K562 (cell line): Measurements from ENCODE around the gene SLC16A2. TPM values are rescaled to one million over a fixed set of nuclear protein-coding genes. Genes with fewer than 3 reads are reported as not detected.

Source experiments
- CBFB ChIP-seq: sonication (generic); formaldehyde crosslinking; IDR thresholded peaks from 2 replicates; pipeline ENCODE4 v1.4.0; 2020; ENCODE audit warnings: mild to moderate bottlenecking, missing genetic modification reagents
- DNMT1 ChIP-seq: fragments of 450-650 bp; IDR thresholded peaks from 2 replicates; pipeline ENCODE4 v1.6.1; 2016; ENCODE audit warnings: antibody characterized with exemption, mild to moderate bottlenecking
- HNRNPLL ChIP-seq: fragments of 200-400 bp; formaldehyde crosslinking; IDR thresholded peaks from 2 replicates; pipeline ENCODE4 v1.6.1; 2017; ENCODE audit warnings: low read length, low read depth, mild to moderate bottlenecking; ENCODE audit not compliant: poor library complexity, severe bottlenecking
- JUN ChIP-seq, 2 experiments: sonication (generic) in 1 of 2; formaldehyde crosslinking in 1 of 2; IDR thresholded peaks; 2 replicates each; pipeline versions ENCODE4 v1.6.1 to v1.8.0; 2012 to 2022; ENCODE audit warnings: borderline replicate concordance in 2 of 2, mild to moderate bottlenecking in 2 of 2, improper control_type of control experiment in 1 of 2, low read depth in 1 of 2, low read length in 1 of 2, missing genetic modification reagents in 1 of 2
- SREBF2 ChIP-seq: sonication (generic); formaldehyde crosslinking; IDR thresholded peaks from 2 replicates; pipeline ENCODE4 v1.4.0; 2020; ENCODE audit warnings: mild to moderate bottlenecking, missing genetic modification reagents
- XRCC5 ChIP-seq: fragments of 200-400 bp; formaldehyde crosslinking; IDR thresholded peaks from 2 replicates; pipeline ENCODE4 v1.6.1; 2017; ENCODE audit warnings: low read depth, mild to moderate bottlenecking, low read length
- polyA plus RNA-seq, 8 experiments: library from polyadenylated mRNA; depleted of rRNA in 4 of 8; stranded (reverse) in 5 of 8; unstranded in 3 of 8; fragments of >200 nt; fragmentation: Nextera tagmentation in 2 of 8; fragmentation: Illumina TruSeq in 1 of 8; extraction: Ambion mirVana in 2 of 8; extraction: Trizol in 1 of 8; gene quantifications; 2 replicates each; pipeline versions ENCODE4 v1.2.1 to v1.2.3, GENCODE V29; 2011 to 2014; ENCODE audit warnings: inconsistent platforms in 1 of 8, missing spikeins in 1 of 8
- total RNA-seq, 7 experiments: library from RNA; depleted of rRNA in 6 of 7; stranded (reverse); fragments of >200 nt in 6 of 7; fragmentation: Illumina TruSeq in 2 of 7; extraction: Trizol in 2 of 7; gene quantifications; 2 replicates each; pipeline versions ENCODE4 v1.2.1 to v1.2.3, GENCODE V29; 2011 to 2021; ENCODE audit warnings: low replicate concordance in 1 of 7
- TF ChIP-seq, protein P1 (sequence below), 2 experiments: fragments of 450-650 bp; formaldehyde crosslinking in 1 of 2; IDR thresholded peaks; 2 replicates each; pipeline versions ENCODE4 v1.4.0 to v1.6.1; 2014 to 2020; ENCODE audit warnings: mild to moderate bottlenecking in 2 of 2, borderline replicate concordance in 1 of 2, low read depth in 1 of 2
- TF ChIP-seq, protein P2 (sequence below): sonication (generic); formaldehyde crosslinking; IDR thresholded peaks from 2 replicates; pipeline ENCODE4 v1.8.0; 2023; ENCODE audit warnings: missing genetic modification reagents, mild to moderate bottlenecking, borderline replicate concordance

The SLC16A2 gene
- total and polyA plus RNA-seq, 9 of the 15 experiments (the other 6 are each of a cell fraction or from before 2014, with no cell fraction given): 0.07 TPM; not detected in 8

DNA sequence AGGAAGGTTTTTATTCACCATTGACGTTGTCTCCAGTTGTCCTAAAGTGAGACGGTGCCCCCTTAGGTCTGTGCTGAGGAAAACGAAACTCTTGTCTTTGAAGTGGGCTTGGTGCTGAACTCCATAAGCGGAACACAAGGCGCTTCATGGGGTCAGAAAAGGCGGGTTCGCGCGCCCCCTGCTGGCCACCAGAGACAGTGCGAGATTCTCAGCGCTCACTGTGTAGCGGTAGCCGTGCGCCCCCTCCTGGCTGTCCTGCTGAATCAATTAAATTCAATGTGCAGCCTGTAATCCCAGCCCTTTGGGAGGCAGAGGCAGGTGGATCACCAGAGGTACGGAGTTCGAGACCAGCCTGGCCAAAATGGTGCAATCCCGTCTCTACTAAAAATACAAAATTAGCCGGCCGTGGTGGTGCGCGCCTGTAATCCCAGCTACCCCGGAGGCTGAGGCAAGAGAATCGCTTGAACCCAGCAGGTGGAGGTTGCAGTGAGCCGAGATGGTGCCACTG is 129.1 kb downstream of the SLC16A2 start (continued):
- TF ChIP-seq, protein P1, sequence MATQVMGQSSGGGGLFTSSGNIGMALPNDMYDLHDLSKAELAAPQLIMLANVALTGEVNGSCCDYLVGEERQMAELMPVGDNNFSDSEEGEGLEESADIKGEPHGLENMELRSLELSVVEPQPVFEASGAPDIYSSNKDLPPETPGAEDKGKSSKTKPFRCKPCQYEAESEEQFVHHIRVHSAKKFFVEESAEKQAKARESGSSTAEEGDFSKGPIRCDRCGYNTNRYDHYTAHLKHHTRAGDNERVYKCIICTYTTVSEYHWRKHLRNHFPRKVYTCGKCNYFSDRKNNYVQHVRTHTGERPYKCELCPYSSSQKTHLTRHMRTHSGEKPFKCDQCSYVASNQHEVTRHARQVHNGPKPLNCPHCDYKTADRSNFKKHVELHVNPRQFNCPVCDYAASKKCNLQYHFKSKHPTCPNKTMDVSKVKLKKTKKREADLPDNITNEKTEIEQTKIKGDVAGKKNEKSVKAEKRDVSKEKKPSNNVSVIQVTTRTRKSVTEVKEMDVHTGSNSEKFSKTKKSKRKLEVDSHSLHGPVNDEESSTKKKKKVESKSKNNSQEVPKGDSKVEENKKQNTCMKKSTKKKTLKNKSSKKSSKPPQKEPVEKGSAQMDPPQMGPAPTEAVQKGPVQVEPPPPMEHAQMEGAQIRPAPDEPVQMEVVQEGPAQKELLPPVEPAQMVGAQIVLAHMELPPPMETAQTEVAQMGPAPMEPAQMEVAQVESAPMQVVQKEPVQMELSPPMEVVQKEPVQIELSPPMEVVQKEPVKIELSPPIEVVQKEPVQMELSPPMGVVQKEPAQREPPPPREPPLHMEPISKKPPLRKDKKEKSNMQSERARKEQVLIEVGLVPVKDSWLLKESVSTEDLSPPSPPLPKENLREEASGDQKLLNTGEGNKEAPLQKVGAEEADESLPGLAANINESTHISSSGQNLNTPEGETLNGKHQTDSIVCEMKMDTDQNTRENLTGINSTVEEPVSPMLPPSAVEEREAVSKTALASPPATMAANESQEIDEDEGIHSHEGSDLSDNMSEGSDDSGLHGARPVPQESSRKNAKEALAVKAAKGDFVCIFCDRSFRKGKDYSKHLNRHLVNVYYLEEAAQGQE (IDR thresholded peaks at IDR 0.05; ENCODE audit: borderline replicate concordance): peak; percentile 71; the same call in 1 of the 2 replicates
- TF ChIP-seq, protein P1 (CRISPR knock-in tag; IDR thresholded peaks at IDR 0.05; ENCODE audit: low read depth): no peak
- TF ChIP-seq DNMT1 (no peak), JUN (IDR thresholded peaks at IDR 0.05; ENCODE audit: borderline replicate concordance, low read depth, low read length) (no peak), JUN (CRISPR knock-in tag; IDR thresholded peaks at IDR 0.05; ENCODE audit: borderline replicate concordance) (no peak), SREBF2 (CRISPR knock-in tag) (no peak), CBFB (CRISPR knock-in tag) (no peak), HNRNPLL (no peak), XRCC5 (0 out of 2 replicates have a peak, but pooled peaks have one; percentile 67)
- TF ChIP-seq, protein P2, sequence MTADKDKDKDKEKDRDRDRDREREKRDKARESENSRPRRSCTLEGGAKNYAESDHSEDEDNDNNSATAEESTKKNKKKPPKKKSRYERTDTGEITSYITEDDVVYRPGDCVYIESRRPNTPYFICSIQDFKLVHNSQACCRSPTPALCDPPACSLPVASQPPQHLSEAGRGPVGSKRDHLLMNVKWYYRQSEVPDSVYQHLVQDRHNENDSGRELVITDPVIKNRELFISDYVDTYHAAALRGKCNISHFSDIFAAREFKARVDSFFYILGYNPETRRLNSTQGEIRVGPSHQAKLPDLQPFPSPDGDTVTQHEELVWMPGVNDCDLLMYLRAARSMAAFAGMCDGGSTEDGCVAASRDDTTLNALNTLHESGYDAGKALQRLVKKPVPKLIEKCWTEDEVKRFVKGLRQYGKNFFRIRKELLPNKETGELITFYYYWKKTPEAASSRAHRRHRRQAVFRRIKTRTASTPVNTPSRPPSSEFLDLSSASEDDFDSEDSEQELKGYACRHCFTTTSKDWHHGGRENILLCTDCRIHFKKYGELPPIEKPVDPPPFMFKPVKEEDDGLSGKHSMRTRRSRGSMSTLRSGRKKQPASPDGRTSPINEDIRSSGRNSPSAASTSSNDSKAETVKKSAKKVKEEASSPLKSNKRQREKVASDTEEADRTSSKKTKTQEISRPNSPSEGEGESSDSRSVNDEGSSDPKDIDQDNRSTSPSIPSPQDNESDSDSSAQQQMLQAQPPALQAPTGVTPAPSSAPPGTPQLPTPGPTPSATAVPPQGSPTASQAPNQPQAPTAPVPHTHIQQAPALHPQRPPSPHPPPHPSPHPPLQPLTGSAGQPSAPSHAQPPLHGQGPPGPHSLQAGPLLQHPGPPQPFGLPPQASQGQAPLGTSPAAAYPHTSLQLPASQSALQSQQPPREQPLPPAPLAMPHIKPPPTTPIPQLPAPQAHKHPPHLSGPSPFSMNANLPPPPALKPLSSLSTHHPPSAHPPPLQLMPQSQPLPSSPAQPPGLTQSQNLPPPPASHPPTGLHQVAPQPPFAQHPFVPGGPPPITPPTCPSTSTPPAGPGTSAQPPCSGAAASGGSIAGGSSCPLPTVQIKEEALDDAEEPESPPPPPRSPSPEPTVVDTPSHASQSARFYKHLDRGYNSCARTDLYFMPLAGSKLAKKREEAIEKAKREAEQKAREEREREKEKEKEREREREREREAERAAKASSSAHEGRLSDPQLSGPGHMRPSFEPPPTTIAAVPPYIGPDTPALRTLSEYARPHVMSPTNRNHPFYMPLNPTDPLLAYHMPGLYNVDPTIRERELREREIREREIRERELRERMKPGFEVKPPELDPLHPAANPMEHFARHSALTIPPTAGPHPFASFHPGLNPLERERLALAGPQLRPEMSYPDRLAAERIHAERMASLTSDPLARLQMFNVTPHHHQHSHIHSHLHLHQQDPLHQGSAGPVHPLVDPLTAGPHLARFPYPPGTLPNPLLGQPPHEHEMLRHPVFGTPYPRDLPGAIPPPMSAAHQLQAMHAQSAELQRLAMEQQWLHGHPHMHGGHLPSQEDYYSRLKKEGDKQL (CRISPR knock-in tag): no peak
